Body of pancreas (tissue), 4 donors: Measurements from ENCODE around the gene NKIRAS1. TPM values are rescaled to one million over a fixed set of nuclear protein-coding genes. Genes with fewer than 3 reads are reported as not detected.
"Not testable (repeated sequence)": the region's sequence is repeated elsewhere in the genome, so short reads cannot be mapped to it uniquely, and the experiment has no call there.

Experiments used
- ATAC-seq: fragments of 150-250 bp; one replicate; pipeline ENCODE4 v1.9.1; 2016
- DNase-seq, 4 donors: peaks; one replicate each; pipeline ENCODE4 v3.0.0-alpha.2; 2019
- H3K27ac ChIP-seq, 4 donors: fragments of 200-600 bp; sonication (generic); 1 replicate in 3 of 4; 2 replicates in 1 of 4; pipeline versions ENCODE4 v1.5.1 to v1.6.1; 2016 to 2019; ENCODE audit warnings: mild to moderate bottlenecking in 1 of 4, mixed read lengths in 1 of 4, moderate library complexity in 1 of 4
- H3K27me3 ChIP-seq, 2 donors: fragments of 200-600 bp; sonication (generic); one replicate each; pipeline ENCODE4 v1.6.0; 2016; ENCODE audit warnings: mild to moderate bottlenecking in 1 of 2
- H3K36me3 ChIP-seq, 2 donors: fragments of 200-600 bp; sonication (generic); replicated peaks in 1 of 2; 2 replicates each; pipeline ENCODE4 v1.5.1; 2016; ENCODE audit warnings: low read depth in 2 of 2; ENCODE audit not compliant: insufficient read depth in 1 of 2
- H3K4me1 ChIP-seq: fragments of 200-600 bp; sonication (generic); one replicate; pipeline ENCODE4 v1.6.0; 2016
- H3K4me3 ChIP-seq, 2 donors: fragments of 200-600 bp; sonication (generic); 1 replicate in 1 of 2; 2 replicates in 1 of 2; pipeline ENCODE4 v1.5.1; 2016 to 2019
- H3K9me3 ChIP-seq, 3 donors: fragments of 200-600 bp; sonication (generic); 1 replicate in 2 of 3; 2 replicates in 1 of 3; pipeline ENCODE4 v1.5.1; 2016
- CTCF ChIP-seq, 7 experiments: fragments of 450-650 bp in 4 of 7; fragments of 200-600 bp in 3 of 7; sonication (generic) in 3 of 7; IDR thresholded peaks; one replicate each; pipeline ENCODE4 v1.5.1; 2016 to 2019; ENCODE audit warnings: antibody characterized with exemption in 7 of 7
- POLR2A ChIP-seq, 3 donors: fragments of 450-650 bp; IDR thresholded peaks; one replicate each; pipeline ENCODE4 v1.6.1; 2016; ENCODE audit warnings: antibody characterized with exemption in 3 of 3, mild to moderate bottlenecking in 2 of 3
- WGBS, 2 donors: methylation state at CpG; one replicate each; pipeline ENCODE4 v1.1.5; 2017; 5-methylcytosine and 5-hydroxymethylcytosine counted together
- intact Hi-C: fragments of 100-400 bp; cut with DNase I; formaldehyde crosslinking; loops from one replicate; pipeline ENCODE4 v1.15.1; 2023
- total RNA-seq, 2 donors: library from RNA; depleted of rRNA; stranded (reverse); fragments of >200 nt; gene quantifications; one replicate each; pipeline ENCODE4 v1.1.0, GENCODE V29; 2016

NKIRAS1 gene
- total RNA-seq, 2 donors from 2014 or later = 2.0 to 7.8 TPM

- DNase-seq = no peak
- intact Hi-C loops = no loop called here
- WGBS, 2 donors = 92 to 99% methylated on average over 3 of the region's 3 CpGs
- H3K4me1 ChIP-seq = no peaks in the 10 kb centered on the region
- ATAC-seq = no peak
- no peaks in the 10 kb centered on the region for H3K9me3 ChIP-seq
- no peak overlapping the region for H3K27ac ChIP-seq
- no peak overlapping the region for H3K4me3 ChIP-seq
- TF ChIP-seq CTCF (IDR thresholded peaks at IDR 0.05) (no peak), POLR2A (IDR thresholded peaks at IDR 0.05) (no peak)
- no peaks in the 10 kb centered on the region for H3K36me3 ChIP-seq
- H3K27me3 ChIP-seq = no peaks in the 10 kb centered on the region
Observed at GRCh38 chr3:23886311-23886710, 30.5 kb downstream of the NKIRAS1 start.

GRCh38 chr3:23885210-23885609 is 31.6 kb downstream of the NKIRAS1 start:
- no peak for TF ChIP-seq POLR2A (IDR thresholded peaks at IDR 0.05)
- TF ChIP-seq CTCF (IDR thresholded peaks at IDR 0.05) = no peak
- ATAC-seq = no peak
- peaks cover 7% of the 10 kb centered on the region for H3K4me1 ChIP-seq
- no peaks in the 10 kb centered on the region for H3K36me3 ChIP-seq
- 84 to 88% methylated on average over 6 of the region's 6 CpGs for WGBS, 2 donors
- H3K9me3 ChIP-seq = no peaks in the 10 kb centered on the region
- H3K27me3 ChIP-seq = no peaks in the 10 kb centered on the region
- H3K4me3 ChIP-seq = no peak overlapping the region
- DNase-seq = no peak
- H3K27ac ChIP-seq = no peak overlapping the region
- intact Hi-C loops = no loop called here

DNA sequence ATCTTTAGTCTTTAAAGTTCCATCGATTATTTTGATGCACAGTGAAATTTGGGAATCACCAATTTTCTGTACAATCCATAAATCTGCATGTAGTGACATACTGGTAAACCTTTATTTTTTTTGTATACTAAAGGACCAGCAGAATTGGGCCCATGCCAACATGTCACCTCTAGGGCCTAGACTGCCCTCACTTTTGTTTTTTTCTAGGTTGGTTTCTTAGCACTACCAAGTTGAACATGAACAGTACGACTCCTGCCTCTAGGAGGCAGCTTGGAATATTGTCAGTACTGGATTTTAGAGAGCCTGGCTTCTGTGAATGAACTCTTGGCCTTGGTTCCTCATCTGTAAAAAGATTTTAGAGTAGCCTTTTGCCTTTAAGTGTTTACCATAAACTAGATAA is 32.3 kb downstream of the NKIRAS1 start:
- Histone ChIP-seq H3K27me3 (no peaks in the 10 kb centered on the region), H3K27ac (no peak overlapping the region), H3K36me3 (no peaks in the 10 kb centered on the region), H3K9me3 (no peaks in the 10 kb centered on the region), H3K4me3 (no peak overlapping the region), H3K4me1 (peaks cover 7% of the 10 kb centered on the region)
- ATAC-seq (no peak), DNase-seq (peak in 1 of 4 donors; percentile 24)
- 80 to 93% methylated on average over 2 of the region's 2 CpGs for WGBS, 2 donors
- TF ChIP-seq CTCF (IDR thresholded peaks at IDR 0.05) (peak in 2 of 7 experiments; percentile 3 to 6), POLR2A (IDR thresholded peaks at IDR 0.05) (no peak)
- intact Hi-C loops = no loop called here

GRCh38 chr3:23882487-23882918 is 34.3 kb downstream of the NKIRAS1 start:
- intact Hi-C loops = no loop called here
- H3K27ac ChIP-seq = no peak overlapping the region
- no peaks in the 10 kb centered on the region for H3K36me3 ChIP-seq
- WGBS, 2 donors = 97 to 98% methylated on average over 18 to 28 of the region's 28 CpGs
- H3K4me1 ChIP-seq = peaks cover 7% of the 10 kb centered on the region
- no peak for ATAC-seq
- TF ChIP-seq POLR2A (IDR thresholded peaks at IDR 0.05) (no peak), CTCF (IDR thresholded peaks at IDR 0.05) (no peak)
- no peak overlapping the region for H3K4me3 ChIP-seq
- no peaks in the 10 kb centered on the region for H3K9me3 ChIP-seq
- no peak for DNase-seq
- no peaks in the 10 kb centered on the region for H3K27me3 ChIP-seq

DNA sequence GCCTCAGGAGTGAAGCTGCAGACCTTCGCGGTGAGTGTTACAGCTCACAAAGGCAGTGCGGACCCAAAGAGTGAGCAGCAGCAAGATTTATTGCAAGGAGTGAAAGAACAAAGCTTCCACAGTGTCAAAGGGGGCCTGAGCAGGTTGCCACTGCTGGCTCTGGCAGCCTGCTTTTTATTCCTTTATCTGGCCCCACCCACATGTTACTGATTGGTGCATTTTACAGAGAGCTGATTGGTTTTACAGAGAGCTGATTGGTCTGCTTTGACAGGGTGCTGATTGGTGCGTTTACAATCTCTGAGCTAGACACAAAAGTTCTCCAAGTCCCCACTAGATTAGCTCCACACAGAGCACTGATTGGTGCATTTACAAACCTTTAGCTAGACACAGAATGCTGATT is 34.8 kb downstream of the NKIRAS1 start:
- H3K36me3 ChIP-seq, intact Hi-C loops, H3K9me3 ChIP-seq, H3K4me3 ChIP-seq, ATAC-seq, H3K27me3 ChIP-seq, H3K27ac ChIP-seq, DNase-seq: not testable (repeated sequence)
- H3K4me1 ChIP-seq = peaks cover 10% of the 10 kb centered on the region
- WGBS, 2 donors = 94 to 96% methylated on average over 4 of the region's 4 CpGs
